Kidney (tissue), 14 donors: Measurements from ENCODE around the gene HOXA9. TPM values are rescaled to one million over a fixed set of nuclear protein-coding genes. Genes with fewer than 3 reads are reported as not detected.

Experiments used
- DNase-seq, 5 donors: peaks; one replicate each; pipeline ENCODE4 v3.0.0-alpha.2; 2013 to 2020
- FAIRE-seq: peaks from 2 replicates; lab custom pipeline; 2012; peaks lifted over from hg19 to GRCh38; lab: Jason Lieb, UNC
- H3K27ac ChIP-seq, 2 donors: one replicate each; pipeline ENCODE4 v1.7.0; 2013; ENCODE audit warnings: low read depth in 2 of 2, low read length in 2 of 2, inconsistent platforms in 1 of 2
- H3K27me3 ChIP-seq: one replicate; pipeline ENCODE4 v1.7.1; 2013; ENCODE audit warnings: low read length, inconsistent platforms; ENCODE audit not compliant: control insufficient read depth, insufficient read depth
- H3K36me3 ChIP-seq, 3 donors: one replicate each; pipeline versions ENCODE4 v1.7.0 to v1.7.1; 2013; ENCODE audit warnings: low read length in 3 of 3, control low read depth in 1 of 3, inconsistent platforms in 1 of 3; ENCODE audit not compliant: insufficient read depth in 3 of 3, control insufficient read depth in 2 of 3
- H3K4me1 ChIP-seq, 3 donors: one replicate each; pipeline versions ENCODE4 v1.7.0 to v1.7.1; 2013; ENCODE audit warnings: low read length in 3 of 3, inconsistent platforms in 1 of 3, low read depth in 1 of 3; ENCODE audit not compliant: control insufficient read depth in 2 of 3, insufficient read depth in 2 of 3
- H3K4me3 ChIP-seq, 3 donors: one replicate each; pipeline versions ENCODE4 v1.7.0 to v1.8.1; 2013; ENCODE audit warnings: low read length in 3 of 3, control low read depth in 1 of 3, inconsistent platforms in 1 of 3
- H3K9ac ChIP-seq, 3 donors: one replicate each; pipeline versions ENCODE4 v1.7.0 to v1.7.1; 2013; ENCODE audit warnings: low read length in 3 of 3, control low read depth in 1 of 3, inconsistent platforms in 1 of 3
- H3K9me3 ChIP-seq, 3 donors: one replicate each; pipeline versions ENCODE4 v1.7.0 to v1.7.1; 2013; ENCODE audit warnings: low read length in 3 of 3, control low read depth in 1 of 3, inconsistent platforms in 1 of 3; ENCODE audit not compliant: control insufficient read depth in 2 of 3, insufficient read depth in 1 of 3
- intact Hi-C: fragments of 100-400 bp; cut with DNase I; formaldehyde crosslinking; loops from one replicate; pipeline ENCODE4 v1.11.1; 2022
- polyA plus RNA-seq: library from polyadenylated mRNA; stranded (reverse); fragments of 350-450 nt; fragmentation: Illumina TruSeq; extraction: RNeasy Lipid Tissue Mini Kit (QIAGEN cat#74804); gene quantifications from one replicate; pipeline ENCODE4 v1.2.3, GENCODE V29; 2014; ENCODE audit warnings: low read depth, low replicate concordance; ENCODE audit not compliant: insufficient read depth
- total RNA-seq: library from RNA; stranded (reverse); fragmentation: NEBNext Ultra II Directional; extraction: Animal tissue kit (Norgen Biotek cat#: 25700); gene quantifications from one replicate; pipeline ENCODE4 v1.2.1, GENCODE V29; 2021
- TF ChIP-seq, protein P1 (sequence below): IDR thresholded peaks from 3 replicates; pipeline ENCODE4 v1.5.1; 2012; ENCODE audit warnings: mild to moderate bottlenecking, moderate library complexity, borderline replicate concordance; ENCODE audit not compliant: insufficient read depth; ENCODE audit errors: extremely low read depth
- donor health status: control.
- donor health status: control.
- donor health status: control.
- donor health status: control.
- donor health status: control.
- donor health status: DM: yes; HTN: yes; CAD: no.
- donor health status: Normal renal cell carcinoma (clear cell type).

Gene HOXA9
- total and polyA plus RNA-seq, 2 donors from 2014 or later, result 36.7 to 36.8 TPM

DNA sequence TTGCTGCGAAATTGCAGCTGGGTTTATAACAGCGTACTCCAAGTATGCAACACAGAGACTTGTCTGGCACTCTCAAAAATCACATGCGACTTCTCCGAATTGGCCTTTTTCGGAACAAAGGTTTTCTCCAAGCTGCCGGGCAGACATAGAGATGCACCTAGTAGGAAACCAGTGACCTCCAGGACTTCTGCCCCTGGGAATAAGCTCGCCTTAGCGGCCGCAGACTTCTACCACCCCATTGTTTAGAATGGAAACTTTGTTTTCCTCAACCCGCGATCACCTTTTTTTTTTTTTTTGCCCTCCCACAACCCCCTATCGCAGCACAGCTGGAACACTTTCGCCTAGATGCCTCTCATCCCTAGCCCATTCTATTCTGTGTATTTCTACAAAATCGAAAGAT is 13.7 kb upstream of the HOXA9 start:
- DNase-seq (peak in 2 of 5 donors; percentile 31 to 42), FAIRE-seq (no peak)
- Histone ChIP-seq H3K27me3 (no peaks in the 10 kb centered on the region), H3K9me3 (no peaks in the 10 kb centered on the region), H3K4me3 (peak overlapping the region; percentile 67 to 86 (median 68)), H3K36me3 (no peaks in the 10 kb centered on the region), H3K4me1 (peaks cover 0 to 4% (median 0%) of the 10 kb centered on the region in 3 donors), H3K27ac (peak overlapping the region; percentile 60 to 94), H3K9ac (peak overlapping the region; percentile 56 to 74 (median 63))
- TF ChIP-seq, protein P1, sequence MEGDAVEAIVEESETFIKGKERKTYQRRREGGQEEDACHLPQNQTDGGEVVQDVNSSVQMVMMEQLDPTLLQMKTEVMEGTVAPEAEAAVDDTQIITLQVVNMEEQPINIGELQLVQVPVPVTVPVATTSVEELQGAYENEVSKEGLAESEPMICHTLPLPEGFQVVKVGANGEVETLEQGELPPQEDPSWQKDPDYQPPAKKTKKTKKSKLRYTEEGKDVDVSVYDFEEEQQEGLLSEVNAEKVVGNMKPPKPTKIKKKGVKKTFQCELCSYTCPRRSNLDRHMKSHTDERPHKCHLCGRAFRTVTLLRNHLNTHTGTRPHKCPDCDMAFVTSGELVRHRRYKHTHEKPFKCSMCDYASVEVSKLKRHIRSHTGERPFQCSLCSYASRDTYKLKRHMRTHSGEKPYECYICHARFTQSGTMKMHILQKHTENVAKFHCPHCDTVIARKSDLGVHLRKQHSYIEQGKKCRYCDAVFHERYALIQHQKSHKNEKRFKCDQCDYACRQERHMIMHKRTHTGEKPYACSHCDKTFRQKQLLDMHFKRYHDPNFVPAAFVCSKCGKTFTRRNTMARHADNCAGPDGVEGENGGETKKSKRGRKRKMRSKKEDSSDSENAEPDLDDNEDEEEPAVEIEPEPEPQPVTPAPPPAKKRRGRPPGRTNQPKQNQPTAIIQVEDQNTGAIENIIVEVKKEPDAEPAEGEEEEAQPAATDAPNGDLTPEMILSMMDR, result no peak
- intact Hi-C loops, result loop anchor here (10.0 kb wide), 1 partner anchor 1324 kb away; no protein-coding TSS in a partner anchor

DNA sequence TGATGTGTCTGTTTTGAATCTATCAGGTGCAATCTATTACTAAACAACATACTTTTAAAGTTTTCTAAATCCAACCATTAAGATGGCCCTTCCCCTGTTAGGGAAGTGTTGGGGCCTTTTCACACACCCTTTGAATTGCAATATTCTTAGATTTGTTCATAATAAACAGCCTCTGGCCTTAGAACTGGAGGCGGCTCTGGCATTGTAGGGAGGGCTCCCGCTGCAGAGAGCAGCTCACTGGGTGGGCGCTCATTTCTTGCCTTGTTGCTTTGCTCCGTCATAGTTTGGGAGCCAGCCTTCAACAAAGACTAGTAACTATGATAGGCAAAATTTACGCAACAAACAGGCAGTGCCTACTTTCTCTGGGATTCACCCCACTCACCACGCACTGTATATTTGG is 13.0 kb upstream of the HOXA9 start:
- H3K27ac ChIP-seq, result peak overlapping the region; percentile 7 to 78
- intact Hi-C loops, result loop anchor here (10.0 kb wide), 1 partner anchor 1324 kb away; no protein-coding TSS in a partner anchor
- H3K9me3 ChIP-seq, result no peaks in the 10 kb centered on the region
- TF ChIP-seq, protein P1, result no peak
- H3K27me3 ChIP-seq, result no peaks in the 10 kb centered on the region
- peak overlapping the region; percentile 34 to 63 (median 56) for H3K9ac ChIP-seq
- peaks cover 0 to 4% (median 0%) of the 10 kb centered on the region in 3 donors for H3K4me1 ChIP-seq
- FAIRE-seq (no peak), DNase-seq (peak in 2 of 5 donors; percentile 40 to 44)
- H3K4me3 ChIP-seq, result peak overlapping the region; percentile 49 to 86 (median 67)
- H3K36me3 ChIP-seq, result no peaks in the 10 kb centered on the region

DNA sequence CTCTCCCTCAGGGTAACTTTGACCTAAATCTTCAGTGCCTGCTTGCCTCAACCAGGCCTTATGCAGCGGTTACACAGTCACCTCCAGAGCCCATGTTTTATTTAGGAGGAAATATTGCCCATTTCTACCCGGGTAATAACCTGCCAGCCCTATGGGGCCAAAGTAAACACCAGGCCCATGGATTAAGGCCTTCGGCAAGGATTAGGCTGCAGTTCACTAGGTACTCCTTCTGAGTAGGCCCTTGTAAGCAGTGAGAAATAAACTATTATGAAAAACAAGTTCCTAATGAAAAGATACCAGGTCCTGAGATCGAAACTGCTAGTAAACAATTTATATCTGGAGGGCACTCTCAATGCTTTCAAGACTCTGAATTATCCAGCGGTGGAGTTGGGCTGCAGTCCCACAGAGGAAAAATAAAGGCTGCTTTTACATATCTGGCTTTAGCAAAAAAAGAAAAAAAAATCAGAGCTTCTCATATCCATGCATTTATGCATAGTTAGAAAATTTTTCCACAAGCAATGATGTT is 12.5 kb upstream of the HOXA9 start:
- no peaks in the 10 kb centered on the region for H3K27me3 ChIP-seq
- DNase-seq, result peak in 2 of 5 donors; percentile 33 to 40
- peak overlapping the region; percentile 61 to 78 for H3K27ac ChIP-seq
- H3K36me3 ChIP-seq, result no peaks in the 10 kb centered on the region
- TF ChIP-seq, protein P1, result no peak
- H3K4me1 ChIP-seq, result peaks cover 0 to 4% (median 0%) of the 10 kb centered on the region in 3 donors
- H3K4me3 ChIP-seq, result peak overlapping the region; percentile 49 to 86 (median 67)
- no peak for FAIRE-seq
- intact Hi-C loops, result loop anchor here (10.0 kb wide), 1 partner anchor 1323 kb away; no protein-coding TSS in a partner anchor
- no peaks in the 10 kb centered on the region for H3K9me3 ChIP-seq
- peak overlapping the region; percentile 56 to 63 (median 58) for H3K9ac ChIP-seq
